ENCODE results near the gene REV1. TPM values are rescaled to one million over a fixed set of nuclear protein-coding genes. Genes with fewer than 3 reads are reported as not detected.

Gene REV1
- total and polyA plus RNA-seq, 2 of the 13 experiments (the other 11 are each of a cell fraction or from before 2014, with no cell fraction given), result 49.1 to 71.8 TPM

- TF ChIP-seq TRAFD1 (CRISPR knock-in tag; IDR thresholded peaks at IDR 0.05; ENCODE audit: borderline replicate concordance) (no peak), ARID4A (CRISPR knock-in tag; IDR thresholded peaks at IDR 0.05; ENCODE audit: borderline replicate concordance) (0 out of 2 replicates have a peak, but pooled peaks have one; percentile 8), NFIB (CRISPR knock-in tag; IDR thresholded peaks at IDR 0.05; ENCODE audit: borderline replicate concordance) (no peak), ZBTB44 (CRISPR knock-in tag; IDR thresholded peaks at IDR 0.05) (no peak), ARNT (IDR thresholded peaks at IDR 0.05) (no peak)
Observed at GRCh38 chr2:99403084-99403483, 86.7 kb downstream of the REV1 start (continued).
